ENCODE data around the gene ACR. TPM values are rescaled to one million over a fixed set of nuclear protein-coding genes. Genes with fewer than 3 reads are reported as not detected.

Gene ACR
- total and polyA plus RNA-seq, 2 of the 4 experiments (the other 2 are of a cell fraction): not detected

GRCh38 chr22:50722048-50722701, 15.8 kb upstream of the ACR start:
- H2AK5ac ChIP-seq (ENCODE audit: low read depth, low read length): no peak overlapping the region
- H3K9ac ChIP-seq (ENCODE audit: low read depth, low read length): no peak overlapping the region
- no peaks in the 10 kb centered on the region for H3K79me1 ChIP-seq (ENCODE audit: low read depth in 1 of 2, low read length in 2 of 2)
- H3K4me3 ChIP-seq (ENCODE audit: insufficient read depth, low read depth, low read length): no peak overlapping the region
- no peaks in the 10 kb centered on the region for H3K9me1 ChIP-seq (ENCODE audit: insufficient read depth, low read length)
- no peak overlapping the region for H3K14ac ChIP-seq (replicated peaks; ENCODE audit: low read depth, low read length)
- DNase-seq: no peak
- no peak overlapping the region for H2AK9ac ChIP-seq (replicated peaks; ENCODE audit: low read depth, low read length, poor library complexity)
- WGBS, 2 experiments (ENCODE audit: extremely low coverage in 2 of 2, insufficient read length in 1 of 2): 88% methylated on average over 26 of the region's 33 CpGs; no CpG with 5 or more reads in 1 of the 2 experiments
- dilution Hi-C loops (cut with HindIII; ENCODE audit: low sequenced_read_pairs, unreplicated experiment) (no loop called here), intact Hi-C loops (cut with micrococcal nuclease) (no loop called here), in situ Hi-C loops (cut with MboI; ENCODE audit: low sequenced_read_pairs) (no loop called here)
- no peaks in the 10 kb centered on the region for H3K9me3 ChIP-seq (ENCODE audit: control insufficient read depth, insufficient read depth, low read length)
- peaks cover 17% of the 10 kb centered on the region for H3K36me3 ChIP-seq (ENCODE audit: control insufficient read depth, insufficient read depth, low read length)
- no peak overlapping the region for H3K4ac ChIP-seq (ENCODE audit: low read depth, low read length)
- ChIA-PET CTCF (no interaction called here), POLR2A (ENCODE audit: unreplicated experiment) (interaction anchor here (0.6 kb wide), 1 partner anchor 622 kb away, joined by 4 read pairs; no protein-coding TSS in a partner anchor)
- no peak overlapping the region for H4K91ac ChIP-seq (ENCODE audit: insufficient read depth, low read depth, low read length)
- H3K18ac ChIP-seq (ENCODE audit: low read depth, low read length): no peak overlapping the region
- no peak overlapping the region for H3K56ac ChIP-seq (ENCODE audit: extremely low read depth, insufficient read depth, low read length)
- no peak overlapping the region for H2BK5ac ChIP-seq (ENCODE audit: low read depth, low read length, poor library complexity, severe bottlenecking)
- no peak overlapping the region for H3K23ac ChIP-seq (ENCODE audit: low read depth, low read length)
- H4K5ac ChIP-seq (ENCODE audit: low read depth, low read length): no peak overlapping the region
- no TSS peak for BruUV-seq (replicated peaks)
- H3K4me2 ChIP-seq (ENCODE audit: low read depth, low read length): no peak overlapping the region
- no peak for ATAC-seq (ENCODE audit: low read depth)
- no peak overlapping the region for H2BK20ac ChIP-seq (ENCODE audit: low read depth, low read length)
- H3K4me1 ChIP-seq (ENCODE audit: control insufficient read depth, insufficient read depth, low read length): no peaks in the 10 kb centered on the region
- H2BK120ac ChIP-seq (ENCODE audit: low read depth, low read length): no peak overlapping the region
- H3K27me3 ChIP-seq (ENCODE audit: control insufficient read depth, insufficient read depth, low read length): peaks cover 17% of the 10 kb centered on the region; the same call in 1 of the 2 replicates
- H2AFZ ChIP-seq (replicated peaks; ENCODE audit: low read length, poor library complexity): no peak overlapping the region
- TF ChIP-seq RFX5 (IDR thresholded peaks at IDR 0.05; ENCODE audit: low read depth, low read length) (no peak), SMC3 (IDR thresholded peaks at IDR 0.05; ENCODE audit: low read depth, low read length) (no peak), MXI1 (IDR thresholded peaks at IDR 0.05; ENCODE audit: borderline replicate concordance, low read depth, low read length) (no peak), RAD21 (IDR thresholded peaks at IDR 0.05; ENCODE audit: low read length) (no peak), RCOR1 (IDR thresholded peaks at IDR 0.05; ENCODE audit: insufficient replicate concordance, low read length) (no peak), MAZ (IDR thresholded peaks at IDR 0.05; ENCODE audit: borderline replicate concordance, low read depth, low read length) (no peak), CHD1 (IDR thresholded peaks at IDR 0.05; ENCODE audit: low read depth, low read length) (no peak), MAFK (IDR thresholded peaks at IDR 0.05; ENCODE audit: low read depth, low read length) (no peak), CEBPB (IDR thresholded peaks at IDR 0.05; ENCODE audit: low read depth, low read length) (no peak), POLR2A (IDR thresholded peaks at IDR 0.05; ENCODE audit: low read depth, low read length) (no peak), NFE2L2 (IDR thresholded peaks at IDR 0.05; ENCODE audit: low read depth, low read length) (no peak), FOS (IDR thresholded peaks at IDR 0.05; ENCODE audit: low read depth, low read length) (no peak), BHLHE40 (IDR thresholded peaks at IDR 0.05; ENCODE audit: low read depth, low read length) (no peak), ELK1 (IDR thresholded peaks at IDR 0.05; ENCODE audit: borderline replicate concordance, low read depth, low read length) (no peak)
- TF ChIP-seq, protein P1, sequence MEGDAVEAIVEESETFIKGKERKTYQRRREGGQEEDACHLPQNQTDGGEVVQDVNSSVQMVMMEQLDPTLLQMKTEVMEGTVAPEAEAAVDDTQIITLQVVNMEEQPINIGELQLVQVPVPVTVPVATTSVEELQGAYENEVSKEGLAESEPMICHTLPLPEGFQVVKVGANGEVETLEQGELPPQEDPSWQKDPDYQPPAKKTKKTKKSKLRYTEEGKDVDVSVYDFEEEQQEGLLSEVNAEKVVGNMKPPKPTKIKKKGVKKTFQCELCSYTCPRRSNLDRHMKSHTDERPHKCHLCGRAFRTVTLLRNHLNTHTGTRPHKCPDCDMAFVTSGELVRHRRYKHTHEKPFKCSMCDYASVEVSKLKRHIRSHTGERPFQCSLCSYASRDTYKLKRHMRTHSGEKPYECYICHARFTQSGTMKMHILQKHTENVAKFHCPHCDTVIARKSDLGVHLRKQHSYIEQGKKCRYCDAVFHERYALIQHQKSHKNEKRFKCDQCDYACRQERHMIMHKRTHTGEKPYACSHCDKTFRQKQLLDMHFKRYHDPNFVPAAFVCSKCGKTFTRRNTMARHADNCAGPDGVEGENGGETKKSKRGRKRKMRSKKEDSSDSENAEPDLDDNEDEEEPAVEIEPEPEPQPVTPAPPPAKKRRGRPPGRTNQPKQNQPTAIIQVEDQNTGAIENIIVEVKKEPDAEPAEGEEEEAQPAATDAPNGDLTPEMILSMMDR (conservative IDR thresholded peaks at IDR 0.05; ENCODE audit: low read depth, low read length): no peak
- TF ChIP-seq, protein P2, sequence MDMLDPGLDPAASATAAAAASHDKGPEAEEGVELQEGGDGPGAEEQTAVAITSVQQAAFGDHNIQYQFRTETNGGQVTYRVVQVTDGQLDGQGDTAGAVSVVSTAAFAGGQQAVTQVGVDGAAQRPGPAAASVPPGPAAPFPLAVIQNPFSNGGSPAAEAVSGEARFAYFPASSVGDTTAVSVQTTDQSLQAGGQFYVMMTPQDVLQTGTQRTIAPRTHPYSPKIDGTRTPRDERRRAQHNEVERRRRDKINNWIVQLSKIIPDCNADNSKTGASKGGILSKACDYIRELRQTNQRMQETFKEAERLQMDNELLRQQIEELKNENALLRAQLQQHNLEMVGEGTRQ (IDR thresholded peaks at IDR 0.05; ENCODE audit: low read depth, low read length): no peak
- no peak overlapping the region for H4K8ac ChIP-seq (ENCODE audit: low read depth in 2 of 2, low read length in 2 of 2)
- no peak overlapping the region for H2BK15ac ChIP-seq (ENCODE audit: low read depth, low read length)
- no peak overlapping the region for H3K27ac ChIP-seq (ENCODE audit: insufficient read depth, low read length)
- H4K20me1 ChIP-seq (ENCODE audit: insufficient read depth, low read length): no peaks in the 10 kb centered on the region; the same call in 1 of the 2 replicates

Data from IMR-90 (cell line).